GM12875 (cell line): Measurements from ENCODE around the gene CCDC24.

Experiments used
- H3K4me3 ChIP-seq: one replicate; pipeline ENCODE4 v1.5.1; 2011; ENCODE audit warnings: low read depth, low read length, control low read depth
- TF ChIP-seq, protein P1 (sequence below): IDR thresholded peaks from 2 replicates; pipeline ENCODE4 v1.5.1; 2011; ENCODE audit warnings: low read depth, mild to moderate bottlenecking, control low read depth, inconsistent platforms, low read length, moderate library complexity, borderline replicate concordance; ENCODE audit not compliant: insufficient read depth

The CCDC24 gene

DNA sequence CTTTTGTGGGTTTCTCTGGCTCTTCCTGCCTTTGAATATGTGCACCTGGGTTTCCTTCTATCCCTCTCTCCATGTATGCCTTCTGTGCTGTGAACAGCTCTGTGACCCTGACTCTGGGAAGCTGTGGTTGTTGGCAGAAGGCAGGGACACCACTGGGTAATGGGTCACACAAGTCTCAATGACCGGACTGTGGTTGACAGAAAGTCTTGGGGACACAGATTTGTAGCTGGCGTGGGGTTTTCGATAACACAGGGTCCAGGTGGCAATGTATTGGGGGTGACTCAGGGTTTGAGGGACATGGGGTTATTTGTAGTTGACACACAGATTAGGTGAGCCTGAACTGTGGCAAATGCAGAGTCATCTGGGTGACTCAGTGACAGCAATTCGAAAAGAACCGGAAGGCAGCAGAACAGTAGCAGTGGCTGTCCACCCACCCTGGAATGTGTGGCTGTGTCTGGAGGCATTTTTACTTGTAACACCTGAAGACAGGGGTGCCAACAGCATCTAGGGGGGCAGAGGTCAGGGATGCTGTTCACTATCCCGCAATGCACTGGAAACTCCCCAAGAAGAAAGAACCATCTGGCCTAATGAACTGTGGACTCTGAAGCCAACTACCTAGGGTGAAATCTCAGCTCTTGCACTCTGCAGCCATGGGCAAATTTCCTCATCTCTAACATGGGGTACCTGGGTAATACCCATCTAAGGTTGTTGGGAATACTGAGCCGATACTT is 52.8 kb downstream of the CCDC24 start:
- no peak overlapping the region for H3K4me3 ChIP-seq
- TF ChIP-seq, protein P1, sequence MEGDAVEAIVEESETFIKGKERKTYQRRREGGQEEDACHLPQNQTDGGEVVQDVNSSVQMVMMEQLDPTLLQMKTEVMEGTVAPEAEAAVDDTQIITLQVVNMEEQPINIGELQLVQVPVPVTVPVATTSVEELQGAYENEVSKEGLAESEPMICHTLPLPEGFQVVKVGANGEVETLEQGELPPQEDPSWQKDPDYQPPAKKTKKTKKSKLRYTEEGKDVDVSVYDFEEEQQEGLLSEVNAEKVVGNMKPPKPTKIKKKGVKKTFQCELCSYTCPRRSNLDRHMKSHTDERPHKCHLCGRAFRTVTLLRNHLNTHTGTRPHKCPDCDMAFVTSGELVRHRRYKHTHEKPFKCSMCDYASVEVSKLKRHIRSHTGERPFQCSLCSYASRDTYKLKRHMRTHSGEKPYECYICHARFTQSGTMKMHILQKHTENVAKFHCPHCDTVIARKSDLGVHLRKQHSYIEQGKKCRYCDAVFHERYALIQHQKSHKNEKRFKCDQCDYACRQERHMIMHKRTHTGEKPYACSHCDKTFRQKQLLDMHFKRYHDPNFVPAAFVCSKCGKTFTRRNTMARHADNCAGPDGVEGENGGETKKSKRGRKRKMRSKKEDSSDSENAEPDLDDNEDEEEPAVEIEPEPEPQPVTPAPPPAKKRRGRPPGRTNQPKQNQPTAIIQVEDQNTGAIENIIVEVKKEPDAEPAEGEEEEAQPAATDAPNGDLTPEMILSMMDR = no peak

DNA sequence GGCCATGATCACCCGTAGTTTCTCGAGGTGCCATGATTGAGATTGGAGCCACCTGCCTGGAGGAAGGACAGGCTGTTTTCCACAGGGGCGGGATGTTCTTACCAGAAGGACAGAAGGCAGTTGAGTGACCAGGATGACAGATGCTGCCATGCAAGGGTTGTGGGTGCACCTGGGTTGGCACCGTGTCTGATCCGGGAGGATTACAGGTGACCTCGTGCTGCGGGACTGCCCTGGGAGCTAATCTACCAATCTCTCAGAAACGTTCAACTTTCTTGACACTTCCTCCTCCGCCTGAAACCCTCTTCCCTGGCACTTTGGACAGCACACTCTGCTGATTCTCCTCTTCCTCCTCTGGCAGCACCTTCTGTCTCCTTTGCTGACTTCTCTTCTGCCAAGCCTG is 53.7 kb downstream of the CCDC24 start:
- H3K4me3 ChIP-seq = no peak overlapping the region
- TF ChIP-seq, protein P1 = no peak
